ENCODE results near the gene MYCBPAP.
A peak's percentile ranks its signal among the peaks of the same experiment; 100 is the strongest.

Gene MYCBPAP

DNA sequence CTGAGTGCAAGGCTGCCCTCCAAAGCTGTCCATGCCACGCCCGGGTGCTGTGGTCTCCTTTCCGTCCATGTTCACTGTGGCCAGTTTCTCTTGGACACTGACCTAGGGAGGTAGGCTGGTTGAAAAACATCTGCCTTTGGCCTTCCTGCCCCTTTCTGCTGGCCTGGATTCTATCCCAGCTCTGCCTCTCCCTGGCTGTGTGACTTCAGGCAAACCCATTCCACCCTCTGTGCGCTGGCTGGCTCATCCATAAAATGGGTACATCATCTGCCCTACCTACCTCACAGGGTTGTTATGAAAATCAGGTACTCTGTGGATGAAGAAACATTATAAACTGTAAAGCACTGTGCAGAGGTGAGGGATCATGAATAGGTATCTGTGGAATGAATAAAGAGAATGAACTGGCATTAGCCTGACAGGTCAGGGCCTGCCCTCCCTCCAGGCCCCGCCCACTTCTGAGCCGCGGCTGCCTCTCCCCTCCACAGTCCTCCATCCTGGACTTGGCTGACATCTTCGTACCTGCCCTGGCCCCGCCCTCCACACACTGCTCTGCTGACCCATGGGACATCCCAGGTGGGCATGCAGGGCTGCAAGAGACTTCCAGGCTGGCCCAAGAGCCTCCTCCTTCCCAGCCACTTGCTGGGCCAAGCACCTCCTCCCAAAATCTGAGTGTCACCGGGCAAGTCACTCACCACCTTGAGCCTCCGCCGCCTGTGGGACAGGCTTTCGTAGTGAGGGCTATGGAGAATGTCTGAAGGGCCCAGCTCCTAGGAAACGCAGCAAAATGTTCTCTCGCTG, 31.7 kb downstream of the MYCBPAP start:
- DNase-seq, result no peak

DNA sequence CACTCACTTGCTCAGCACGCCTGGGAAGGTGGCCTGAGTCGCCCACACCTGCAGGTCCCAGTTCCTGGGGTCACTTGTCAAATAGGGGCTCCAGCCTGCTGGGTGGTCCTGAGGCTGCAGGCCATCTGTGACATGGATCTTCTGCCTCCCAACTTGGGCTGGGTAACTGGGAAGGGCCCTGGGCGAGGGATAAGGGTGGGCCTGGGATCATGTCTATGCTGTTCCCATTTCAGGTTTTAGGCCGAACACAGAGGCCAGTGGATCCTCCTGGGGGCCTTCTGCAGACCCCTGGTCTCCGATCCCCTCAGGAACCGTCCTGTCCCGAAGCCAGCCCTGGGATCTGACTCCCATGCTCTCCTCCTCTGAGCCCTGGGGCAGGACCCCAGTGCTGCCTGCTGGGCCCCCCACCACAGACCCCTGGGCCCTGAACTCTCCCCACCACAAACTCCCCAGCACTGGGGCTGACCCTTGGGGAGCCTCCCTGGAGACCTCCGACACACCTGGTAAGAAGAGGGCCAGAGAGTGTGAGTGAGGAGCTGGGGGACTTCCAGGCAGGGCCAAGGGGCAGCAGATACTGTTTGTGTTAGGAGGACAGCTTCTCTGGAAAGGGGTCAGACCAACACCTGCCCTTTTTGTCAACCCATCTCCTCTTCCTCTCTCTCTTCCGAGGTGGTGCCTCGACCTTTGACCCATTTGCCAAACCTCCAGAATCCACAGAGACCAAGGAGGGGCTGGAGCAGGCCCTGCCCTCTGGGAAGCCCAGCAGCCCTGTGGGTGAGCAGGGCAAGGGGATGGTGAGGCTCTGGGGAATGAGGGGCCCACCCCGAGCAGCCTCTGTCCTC, 32.5 kb downstream of the MYCBPAP start:
- no peak for DNase-seq

DNA sequence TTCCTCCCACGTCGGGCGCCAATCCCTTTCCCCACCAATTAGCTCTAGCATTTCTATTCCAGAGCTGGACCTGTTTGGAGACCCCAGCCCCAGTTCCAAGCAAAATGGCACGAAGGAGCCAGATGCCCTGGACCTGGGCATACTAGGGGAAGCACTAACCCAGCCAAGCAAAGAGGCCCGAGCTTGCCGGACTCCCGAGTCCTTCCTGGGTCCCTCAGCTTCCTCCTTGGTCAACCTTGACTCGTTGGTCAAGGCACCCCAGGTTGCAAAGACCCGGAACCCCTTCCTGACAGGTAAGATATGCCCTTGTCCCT, 33.1 kb downstream of the MYCBPAP start:
- DNase-seq, result no peak

DNA sequence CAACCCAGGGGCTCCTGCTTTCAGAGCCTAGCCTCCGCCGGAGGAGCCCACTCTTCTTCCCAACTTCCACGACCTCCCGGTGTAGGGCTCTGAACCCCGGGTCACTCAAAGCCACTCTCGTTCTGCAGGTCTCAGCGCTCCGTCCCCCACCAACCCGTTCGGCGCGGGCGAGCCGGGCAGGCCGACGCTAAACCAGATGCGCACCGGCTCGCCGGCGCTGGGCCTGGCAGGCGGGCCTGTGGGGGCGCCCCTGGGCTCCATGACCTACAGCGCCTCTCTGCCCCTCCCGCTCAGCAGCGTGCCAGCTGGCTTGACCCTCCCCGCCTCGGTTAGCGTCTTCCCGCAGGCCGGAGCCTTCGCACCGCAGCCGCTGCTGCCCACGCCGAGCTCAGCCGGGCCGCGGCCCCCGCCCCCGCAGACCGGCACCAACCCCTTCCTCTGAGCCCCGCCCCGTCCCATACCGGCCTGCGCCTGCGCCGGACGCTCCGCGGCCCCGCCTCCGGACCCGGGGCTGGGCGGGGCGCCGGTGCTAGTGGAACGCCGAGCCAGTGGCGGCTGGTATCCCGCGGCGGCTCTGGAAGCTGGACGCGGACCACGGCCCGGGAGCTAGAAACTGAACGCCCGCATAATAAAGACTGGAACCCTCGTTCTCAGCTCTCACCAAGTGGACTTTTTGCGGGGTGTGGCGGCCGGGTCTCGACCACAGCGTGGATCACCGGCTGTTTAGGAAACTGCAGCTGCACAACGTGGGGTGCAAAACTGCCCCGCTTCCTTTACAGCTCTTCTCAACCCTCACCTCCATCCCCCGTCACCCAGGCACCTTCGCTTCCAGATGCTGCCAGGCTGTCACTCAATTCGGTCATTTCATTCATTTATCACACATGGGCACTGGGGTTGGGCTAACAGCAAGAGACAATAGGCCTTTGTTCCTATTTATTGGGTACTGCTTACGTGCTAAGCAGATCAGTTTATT, 33.8 kb downstream of the MYCBPAP start:
- DNase-seq, result peak; percentile 87

DNA sequence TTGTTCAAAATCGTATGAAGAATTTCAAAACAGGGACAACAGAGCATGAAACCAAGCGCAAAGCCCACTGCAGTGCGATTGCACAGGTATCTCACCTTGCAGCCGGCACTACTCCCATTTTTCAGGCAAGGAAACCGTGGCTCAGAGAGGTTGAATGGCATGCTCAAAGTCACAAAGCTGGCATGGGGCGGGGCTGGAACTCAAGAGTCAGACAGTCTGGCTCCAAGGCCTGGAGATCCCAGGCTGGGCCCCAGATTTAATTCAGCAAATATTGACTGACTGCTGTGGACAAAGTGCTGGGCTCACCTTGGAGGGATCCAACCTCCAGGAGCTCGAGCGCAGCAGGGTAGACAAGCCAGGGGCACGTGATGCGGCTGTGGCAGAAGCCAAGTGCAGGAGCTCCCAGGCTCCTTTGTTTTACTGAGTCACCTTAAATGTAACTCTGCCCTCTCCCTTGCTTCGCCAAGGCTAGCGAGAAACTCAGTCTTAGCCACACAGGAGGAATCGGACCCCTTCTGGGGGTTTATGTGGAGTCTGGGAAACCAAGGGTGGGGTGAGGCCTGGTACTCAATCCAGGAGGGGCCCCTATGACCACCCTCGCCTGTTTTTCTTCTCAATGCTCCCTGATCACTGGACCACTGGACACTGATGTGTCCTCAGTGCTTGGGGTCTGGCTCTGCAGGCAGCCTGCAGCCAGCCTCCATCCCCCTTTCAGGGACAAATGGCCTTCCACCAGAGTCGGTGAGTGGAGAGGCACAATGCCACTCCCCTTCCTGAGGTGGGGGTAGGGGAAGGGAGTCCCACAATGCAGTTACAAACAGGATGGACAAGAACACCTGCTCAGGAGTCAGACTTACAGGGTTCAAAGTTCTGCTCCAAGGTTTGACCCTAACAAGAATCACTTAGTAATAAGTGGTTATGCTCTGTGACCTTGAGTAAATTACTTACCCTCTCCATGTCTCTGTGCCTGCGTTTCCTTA, 34.8 kb downstream of the MYCBPAP start:
- no peak for DNase-seq

DNA sequence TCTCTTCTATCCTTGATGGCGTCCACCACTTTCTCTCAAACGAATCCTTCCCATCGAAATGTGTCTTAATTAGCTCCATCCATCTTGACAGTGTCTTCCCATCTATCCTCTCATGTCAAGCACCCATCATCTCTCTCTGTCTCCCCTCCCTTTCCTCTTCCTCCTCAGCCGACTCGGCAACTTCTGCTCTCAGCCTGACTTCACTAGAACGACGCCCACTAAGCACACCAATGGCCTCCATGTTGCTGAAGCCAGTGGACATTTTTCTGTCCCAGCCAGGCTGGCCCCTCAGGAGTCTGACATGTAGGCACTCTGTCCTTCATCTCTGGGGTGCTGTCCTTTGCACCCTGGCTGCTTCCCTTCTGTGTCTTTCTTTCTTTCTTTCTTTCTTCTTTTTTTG, 36.3 kb downstream of the MYCBPAP start:
- DNase-seq, result no peak

DNA sequence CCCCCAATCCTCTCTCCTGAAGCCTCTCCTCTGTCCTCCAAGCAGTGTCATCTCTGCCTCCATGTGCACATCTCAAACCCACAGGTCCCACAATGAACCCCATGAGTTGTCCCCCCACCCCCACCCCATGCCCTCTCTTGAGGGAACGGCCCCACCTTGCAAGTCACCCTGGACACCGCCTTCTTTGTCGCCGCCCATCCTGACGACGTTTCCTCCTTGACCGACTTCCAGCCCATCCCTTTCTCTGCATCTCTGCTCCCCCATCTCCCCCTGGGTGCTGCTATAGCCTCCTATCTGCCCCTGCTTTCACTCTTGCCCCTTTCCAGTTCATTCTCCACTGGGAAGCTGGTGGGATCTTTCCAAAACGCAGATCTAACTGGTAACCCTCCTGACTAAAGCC, 37.1 kb downstream of the MYCBPAP start:
- DNase-seq, result no peak

DNA sequence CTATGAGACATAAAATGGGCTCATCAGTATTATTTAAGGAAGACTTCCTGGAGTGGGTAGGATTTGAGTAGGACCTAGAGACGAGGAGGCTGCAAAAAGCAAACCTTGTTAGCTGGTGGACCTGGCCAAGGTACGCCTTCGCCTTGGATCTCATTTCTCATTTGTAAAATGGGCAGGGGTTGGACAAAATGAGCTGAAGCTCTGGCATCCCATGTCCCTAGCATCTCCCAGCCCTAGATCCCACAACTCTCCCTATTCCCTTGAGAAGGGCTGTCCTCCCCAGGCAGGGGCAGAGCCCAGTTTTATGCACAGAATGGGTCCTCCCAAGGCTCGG, 38.4 kb downstream of the MYCBPAP start:
- DNase-seq, result no peak

DNA sequence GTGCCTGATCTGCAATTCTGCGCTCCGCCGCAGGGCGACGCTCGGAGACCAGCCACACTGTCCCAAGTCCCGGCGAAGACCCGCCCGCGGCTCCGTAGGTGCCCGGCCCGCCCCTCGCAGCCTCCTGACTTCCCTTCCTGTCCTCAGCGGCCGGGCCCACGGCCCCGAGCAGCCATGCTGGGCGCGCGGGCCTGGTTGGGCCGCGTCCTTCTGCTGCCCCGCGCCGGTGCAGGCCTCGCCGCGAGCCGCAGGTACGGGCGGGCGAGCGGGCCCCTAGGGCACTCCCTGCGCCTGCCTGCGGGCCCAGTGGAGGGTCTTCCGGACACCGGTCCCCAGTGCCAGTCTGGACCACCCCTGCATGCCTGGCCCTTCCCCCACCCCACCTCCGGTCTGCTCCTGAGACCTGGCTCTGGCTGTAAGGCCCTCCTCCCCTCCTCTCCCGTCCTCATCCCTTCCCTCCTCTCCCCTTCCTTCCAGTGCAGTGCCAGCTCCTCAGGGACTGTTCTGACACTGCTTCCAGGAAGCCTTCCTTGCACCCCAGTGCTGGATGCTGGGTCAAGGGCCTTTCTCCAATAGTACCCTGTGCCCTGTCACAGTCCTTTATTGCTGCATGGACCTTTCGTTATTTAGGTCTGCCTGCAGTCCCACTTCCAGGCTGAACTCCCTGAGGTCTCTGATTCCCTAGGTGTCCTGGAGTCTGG, 38.9 kb downstream of the MYCBPAP start, which contains the start of gene SPATA20:
Gene SPATA20, plus strand, starts transcription at position 140 of the 701 bp plus-strand sequence. Its CDS starts 35 bp downstream, at position 175.
- DNase-seq, result peak; percentile 95

DNA sequence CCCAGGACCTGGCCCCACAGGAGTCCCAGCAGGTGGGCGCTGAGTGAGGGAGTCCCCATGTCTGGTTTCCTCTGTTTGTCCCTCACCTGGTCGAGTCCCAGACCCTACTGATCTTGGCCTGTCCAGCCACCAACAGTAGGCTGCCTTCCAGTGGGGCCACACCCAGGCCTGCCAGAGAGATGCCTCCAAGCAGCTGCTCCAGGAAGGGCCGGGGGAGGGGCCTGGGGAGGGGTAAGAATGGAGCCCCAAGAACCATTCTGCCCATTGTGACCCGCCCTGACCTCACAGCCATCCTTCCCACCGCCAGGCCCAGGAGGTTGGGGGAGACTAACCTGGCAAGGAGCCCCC, 39.5 kb downstream of the MYCBPAP start:
- DNase-seq, result peak; percentile 64

DNA sequence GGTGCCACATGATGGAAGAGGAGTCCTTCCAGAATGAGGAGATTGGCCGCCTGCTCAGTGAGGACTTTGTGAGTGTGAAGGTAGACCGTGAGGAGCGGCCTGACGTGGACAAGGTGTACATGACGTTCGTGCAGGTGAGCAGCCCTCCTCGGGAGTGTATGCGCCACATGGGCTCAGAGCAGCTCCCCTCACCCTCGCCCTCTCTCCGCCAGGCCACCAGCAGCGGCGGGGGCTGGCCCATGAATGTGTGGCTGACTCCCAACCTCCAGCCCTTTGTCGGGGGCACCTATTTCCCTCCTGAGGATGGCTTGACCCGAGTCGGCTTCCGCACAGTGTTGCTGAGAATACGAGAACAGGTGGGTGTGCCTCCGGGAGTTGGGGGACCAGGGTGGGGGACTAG, 40.6 kb downstream of the MYCBPAP start:
- DNase-seq, result no peak

DNA sequence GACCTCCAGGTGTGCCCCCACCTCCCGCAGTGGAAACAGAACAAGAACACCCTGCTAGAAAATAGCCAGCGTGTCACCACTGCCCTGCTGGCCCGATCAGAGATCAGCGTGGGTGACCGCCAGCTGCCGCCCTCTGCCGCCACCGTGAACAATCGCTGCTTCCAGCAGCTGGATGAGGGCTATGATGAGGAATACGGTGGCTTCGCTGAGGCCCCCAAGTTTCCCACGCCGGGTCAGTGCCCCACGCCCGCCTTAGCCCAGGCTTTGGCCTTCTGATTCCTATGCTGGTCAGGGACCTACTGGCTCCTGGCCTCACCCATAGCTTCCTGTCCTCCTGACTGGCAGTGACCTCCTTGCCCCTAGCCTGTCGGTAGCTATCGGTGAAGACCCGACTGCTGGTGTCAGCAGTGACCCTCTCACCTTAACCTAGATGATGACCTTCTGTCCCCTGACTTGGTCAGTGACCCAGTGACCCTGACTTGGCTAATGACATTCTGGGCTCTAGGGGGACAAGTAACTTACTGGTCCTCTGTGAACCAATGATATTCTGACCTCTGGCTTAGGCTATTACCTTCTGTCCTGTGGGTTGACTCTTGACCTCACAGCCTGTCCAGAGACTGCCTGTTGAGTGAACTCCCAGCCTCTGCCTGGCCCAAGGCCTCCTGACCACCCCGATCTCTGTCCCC, 41.2 kb downstream of the MYCBPAP start:
- DNase-seq, result no peak

DNA sequence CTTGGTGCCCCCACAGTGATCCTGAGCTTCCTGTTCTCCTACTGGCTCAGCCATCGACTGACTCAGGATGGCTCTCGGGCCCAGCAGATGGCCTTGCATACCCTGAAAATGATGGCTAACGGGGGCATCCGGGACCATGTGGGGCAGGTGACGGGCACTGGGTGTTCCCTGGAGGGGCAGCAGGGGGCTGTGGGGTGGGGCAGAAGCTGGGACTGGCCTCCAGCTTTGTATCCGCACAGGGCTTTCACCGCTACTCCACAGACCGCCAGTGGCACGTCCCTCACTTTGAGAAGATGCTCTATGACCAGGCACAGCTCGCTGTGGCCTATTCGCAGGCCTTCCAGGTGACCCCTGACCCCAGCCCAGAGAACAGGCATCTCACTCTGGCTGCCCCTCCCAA, 41.7 kb downstream of the MYCBPAP start:
- no peak for DNase-seq

DNA sequence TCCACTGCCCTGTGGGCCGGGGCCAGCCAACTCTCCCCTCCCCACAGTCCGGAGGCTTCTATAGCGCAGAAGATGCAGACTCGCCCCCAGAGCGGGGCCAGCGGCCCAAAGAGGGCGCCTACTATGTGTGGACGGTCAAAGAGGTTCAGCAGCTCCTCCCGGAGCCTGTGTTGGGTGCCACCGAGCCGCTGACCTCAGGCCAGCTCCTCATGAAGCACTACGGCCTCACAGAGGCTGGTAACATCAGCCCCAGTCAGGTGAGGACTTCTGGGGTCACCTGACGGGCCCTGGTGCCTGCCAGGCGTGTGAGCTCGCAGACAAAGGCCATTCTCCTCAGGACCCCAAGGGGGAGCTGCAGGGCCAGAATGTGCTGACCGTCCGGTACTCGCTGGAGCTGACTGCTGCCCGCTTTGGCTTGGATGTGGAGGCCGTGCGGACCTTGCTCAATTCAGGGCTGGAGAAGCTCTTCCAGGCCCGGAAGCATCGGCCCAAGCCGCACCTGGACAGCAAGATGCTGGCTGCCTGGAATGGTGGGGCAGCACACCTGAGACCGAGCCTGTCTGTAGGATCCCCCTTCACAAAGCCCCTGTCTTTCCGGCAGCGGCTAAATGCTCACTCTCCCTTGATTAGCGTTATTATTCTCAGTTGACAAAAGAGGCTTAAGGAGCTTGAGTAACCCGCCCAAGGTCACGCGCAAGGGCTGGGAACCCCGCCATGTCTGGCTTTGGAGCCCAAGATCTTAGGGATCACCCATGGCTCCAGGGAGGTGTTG, 42.6 kb downstream of the MYCBPAP start:
- DNase-seq, result peak; percentile 67

DNA sequence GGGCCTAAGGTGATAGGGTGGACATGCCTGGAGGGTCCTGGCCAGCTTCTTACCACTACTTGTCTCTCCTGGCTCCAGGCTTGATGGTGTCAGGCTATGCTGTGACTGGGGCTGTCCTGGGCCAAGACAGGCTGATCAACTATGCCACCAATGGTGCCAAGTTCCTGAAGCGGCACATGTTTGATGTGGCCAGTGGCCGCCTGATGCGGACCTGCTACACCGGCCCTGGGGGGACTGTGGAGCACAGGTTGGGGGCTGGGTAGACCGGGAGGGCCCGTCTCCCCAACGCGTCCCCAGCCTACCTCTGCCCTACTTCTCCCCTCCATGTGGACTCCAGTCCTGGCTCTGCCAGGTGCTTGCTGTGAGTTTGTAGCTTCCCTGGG, 43.2 kb downstream of the MYCBPAP start:
- no peak for DNase-seq

DNA sequence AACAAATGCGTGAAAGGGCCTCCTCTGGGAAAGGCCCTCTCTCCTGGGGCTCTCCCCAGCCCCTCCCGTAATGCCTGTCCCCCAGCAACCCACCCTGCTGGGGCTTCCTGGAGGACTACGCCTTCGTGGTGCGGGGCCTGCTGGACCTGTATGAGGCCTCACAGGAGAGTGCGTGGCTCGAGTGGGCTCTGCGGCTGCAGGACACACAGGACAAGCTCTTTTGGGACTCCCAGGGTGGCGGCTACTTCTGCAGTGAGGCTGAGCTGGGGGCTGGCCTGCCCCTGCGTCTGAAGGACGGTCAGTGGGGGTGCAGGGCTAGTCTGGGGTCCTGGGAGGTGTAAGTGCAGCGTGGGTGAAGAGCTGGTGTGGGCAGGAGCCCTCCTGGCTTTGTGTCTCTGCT, 43.6 kb downstream of the MYCBPAP start:
- no peak for DNase-seq

DNA sequence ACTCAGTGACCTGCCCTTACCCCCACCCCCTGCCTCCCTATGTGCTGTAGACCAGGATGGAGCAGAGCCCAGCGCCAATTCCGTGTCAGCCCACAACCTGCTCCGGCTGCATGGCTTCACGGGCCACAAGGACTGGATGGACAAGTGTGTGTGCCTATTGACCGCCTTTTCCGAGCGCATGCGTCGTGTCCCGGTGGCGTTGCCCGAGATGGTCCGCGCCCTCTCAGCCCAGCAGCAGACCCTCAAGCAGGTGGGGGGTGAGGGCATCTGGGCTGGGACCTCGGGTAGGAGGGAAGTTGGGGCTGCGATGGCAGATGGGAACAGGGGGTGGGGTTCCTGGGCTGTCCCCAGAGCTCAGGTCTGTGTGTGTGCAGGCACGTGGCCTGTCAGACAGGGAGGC, 46.0 kb downstream of the MYCBPAP start:
- DNase-seq, result no peak

DNA sequence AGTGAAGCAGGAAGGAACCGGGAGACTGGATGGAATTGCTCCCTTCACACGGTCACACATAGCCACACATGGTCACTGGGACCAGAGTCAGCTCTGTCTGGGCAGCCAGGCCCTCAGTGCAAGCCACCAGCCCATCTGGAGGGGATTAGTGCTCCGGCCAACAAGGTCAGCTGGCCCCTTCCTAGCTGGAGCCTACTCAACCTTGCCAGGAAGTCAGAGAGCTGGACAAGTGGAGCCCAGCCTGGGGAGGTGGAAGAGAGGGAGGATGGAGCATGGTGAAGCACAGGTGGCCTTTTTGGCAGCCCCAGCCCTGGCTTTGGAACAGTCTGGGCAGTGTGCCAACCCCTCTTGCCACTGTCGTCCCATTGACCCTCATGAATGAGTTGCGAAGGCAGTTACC, 48.6 kb downstream of the MYCBPAP start:
- no peak for DNase-seq

DNA sequence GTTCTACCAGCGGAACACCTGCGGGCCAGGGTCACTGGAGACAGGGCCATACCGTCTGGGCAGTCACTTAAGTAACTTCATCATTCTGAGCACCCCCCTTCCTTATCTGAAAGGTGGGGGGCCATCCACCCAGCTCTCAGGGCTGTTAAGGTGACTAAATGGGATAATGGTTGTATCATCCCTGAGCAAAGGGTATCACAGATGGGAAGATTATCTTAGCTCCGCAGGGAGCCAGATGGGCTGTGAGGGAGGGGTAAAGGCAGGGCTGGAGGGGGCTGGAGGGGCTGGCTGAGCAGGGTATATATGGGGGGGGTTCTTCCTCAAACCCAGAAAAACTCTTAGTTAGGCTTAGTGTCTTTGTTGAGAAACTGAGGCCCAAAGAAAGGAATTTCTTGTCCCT, 49.4 kb downstream of the MYCBPAP start:
- no peak for DNase-seq

DNA sequence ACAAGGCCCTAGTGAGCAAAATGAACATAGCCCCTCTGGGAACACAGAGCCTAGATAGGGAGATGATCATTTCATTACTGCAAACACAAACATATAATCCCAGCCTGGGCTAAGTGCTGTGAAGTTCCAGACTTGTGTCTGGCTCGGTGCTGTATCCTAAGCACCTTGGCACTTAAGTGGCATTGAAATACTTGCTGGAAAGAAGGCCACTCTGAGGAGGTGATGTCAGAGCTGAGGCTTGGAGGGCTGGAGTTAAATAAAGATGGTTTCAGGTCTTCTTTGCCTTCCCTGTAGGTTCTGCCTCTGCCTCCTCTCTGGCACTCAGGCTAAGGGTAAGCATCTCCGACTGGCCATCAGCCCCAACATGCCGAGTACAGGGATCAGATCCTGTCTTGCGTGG, 49.9 kb downstream of the MYCBPAP start:
- no peak for DNase-seq
